ENCODE data around the gene PHF14.

Gene PHF14

GRCh38 chr7:11208883-11209465, 235.3 kb downstream of the PHF14 start:
- DNase-seq (ENCODE audit: low read depth), result no peak

- no peak for DNase-seq (ENCODE audit: low read depth)
Observed at GRCh38 chr7:11210374-11210773, 236.7 kb downstream of the PHF14 start.

- DNase-seq (ENCODE audit: low read depth), result peak; percentile 15
Observed at GRCh38 chr7:11212080-11212711, 238.5 kb downstream of the PHF14 start.

DNA sequence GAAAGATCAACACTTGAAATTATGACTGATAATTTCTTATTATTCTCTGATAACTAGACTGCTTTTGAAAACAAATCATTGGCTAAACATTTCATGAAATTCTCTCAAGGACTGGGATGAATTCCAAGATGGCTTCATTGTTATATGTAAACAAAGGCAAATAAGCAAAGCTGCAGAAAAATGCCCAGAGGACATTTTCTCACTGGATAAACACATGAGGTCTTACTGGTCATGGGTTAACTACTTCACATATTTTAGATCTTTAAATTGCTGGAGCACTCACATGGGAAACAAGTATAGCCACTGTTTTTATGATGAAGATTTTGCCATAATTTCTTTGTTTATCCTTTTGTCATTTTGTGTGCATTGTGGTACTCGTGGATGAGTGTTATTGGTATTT, 239.1 kb downstream of the PHF14 start:
- no peak for DNase-seq (ENCODE audit: low read depth)

DNA sequence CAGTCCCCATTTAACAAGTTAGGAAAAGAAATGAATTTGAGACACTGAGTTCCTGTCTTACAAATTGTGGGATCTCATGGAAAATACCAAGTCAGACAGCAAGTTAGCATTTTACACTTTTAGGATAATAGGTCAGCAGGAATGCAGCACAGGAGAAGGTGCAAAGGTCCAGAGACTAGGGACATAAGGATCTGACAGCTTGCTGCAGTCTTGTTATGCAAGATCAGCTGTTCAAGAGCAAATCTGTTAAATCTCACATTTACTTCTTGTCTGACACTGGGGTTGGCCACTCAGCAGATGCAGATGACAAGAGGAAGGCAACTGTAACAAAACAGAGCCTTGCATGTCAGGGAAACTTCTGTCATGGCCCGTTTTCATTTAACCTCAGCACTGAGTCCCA, 239.6 kb downstream of the PHF14 start:
- no peak for DNase-seq (ENCODE audit: low read depth)

GRCh38 chr7:11216276-11216675, 242.6 kb downstream of the PHF14 start:
- no peak for DNase-seq (ENCODE audit: low read depth)

DNA sequence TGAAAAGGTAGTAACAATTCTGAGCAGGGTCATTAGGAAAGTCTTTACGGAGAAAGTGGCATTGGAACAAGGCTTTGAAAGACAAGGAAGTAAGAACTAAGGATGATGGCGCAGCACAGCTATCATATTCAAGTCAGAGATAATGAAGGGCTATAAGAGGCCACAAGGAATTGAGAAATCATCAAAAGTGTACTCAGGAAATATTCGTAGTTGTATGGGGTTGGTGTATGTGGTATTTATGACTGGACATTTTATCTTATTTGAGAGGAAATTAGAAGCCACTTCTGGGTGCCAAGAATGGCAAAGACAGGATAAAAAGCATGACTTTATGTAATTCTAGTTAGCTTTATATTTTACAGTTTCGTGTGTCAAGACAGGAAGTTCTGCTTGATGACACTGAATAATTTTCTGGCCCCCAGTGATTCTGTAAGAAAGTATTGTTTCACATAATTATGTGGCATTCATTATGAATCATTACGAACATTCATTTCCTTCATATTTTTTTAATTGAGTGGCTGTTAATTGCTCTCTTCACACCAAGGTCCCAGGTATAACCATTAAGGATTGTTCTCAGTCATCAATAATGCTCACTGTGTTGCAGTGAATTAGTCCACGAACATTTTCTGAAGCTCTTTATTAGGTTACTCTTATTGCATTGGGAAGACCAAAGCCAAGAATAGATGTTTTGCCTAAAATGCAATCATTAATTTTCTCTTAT, 244.3 kb downstream of the PHF14 start:
- DNase-seq (ENCODE audit: low read depth), result no peak

All from activated T-cell treated with anti-CD3 and anti-CD28 coated beads for 48 hours (primary cell).